Nucleus accumbens (tissue), 56 donors: ENCODE measurements around the gene SURF4.
A peak's percentile ranks its signal among the peaks of the same experiment; 100 is the strongest.
"Not testable (repeated sequence)": the region's sequence is repeated elsewhere in the genome, so short reads cannot be mapped to it uniquely, and the experiment has no call there.

Experiments used
- DNase-seq, 56 donors: peaks; one replicate each; lab custom pipeline; 2025; lab: John Stamatoyannopoulos, UW

Gene SURF4

DNA sequence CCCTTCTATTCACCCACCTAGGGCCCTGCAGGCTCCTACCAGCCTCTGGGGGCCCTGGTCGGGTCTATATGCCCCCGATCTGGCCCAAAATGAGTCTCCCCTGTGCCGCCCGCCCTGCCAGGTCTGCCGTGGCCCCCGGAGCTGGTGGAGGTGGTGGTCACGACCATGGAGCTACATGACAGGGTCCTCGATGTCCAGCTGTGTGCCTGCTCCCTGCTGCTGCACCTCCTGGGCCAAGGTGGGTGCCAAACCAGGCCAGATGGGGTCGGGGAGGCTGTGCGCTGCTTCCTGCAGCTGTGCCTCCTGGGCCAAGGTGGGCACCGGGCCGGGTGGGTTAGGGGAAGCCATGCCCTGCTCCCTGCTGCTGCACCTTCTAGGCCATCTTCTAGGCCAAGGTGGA lies 24.4 kb upstream of the SURF4 start:
- DNase-seq, result no peak

DNA sequence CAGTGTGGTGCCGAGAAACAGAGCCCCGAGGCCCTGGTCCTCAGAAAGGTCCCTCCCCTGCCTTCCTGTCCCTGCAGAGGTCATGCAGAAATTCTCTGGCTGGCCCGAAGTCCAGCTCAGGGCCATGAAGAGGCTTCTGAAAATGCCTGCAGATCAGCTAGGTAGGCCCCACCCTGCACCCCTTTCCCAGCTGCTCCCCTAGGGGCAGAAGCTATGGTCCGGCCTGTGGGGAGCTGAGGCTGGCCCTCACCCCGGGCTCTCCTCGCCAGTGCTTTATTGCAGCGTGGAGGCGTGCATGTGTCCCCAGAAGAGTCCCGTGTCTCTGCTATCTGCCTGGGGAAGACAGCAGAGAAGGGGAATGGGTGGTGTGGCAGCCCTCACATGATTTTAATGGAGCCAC lies 22.0 kb upstream of the SURF4 start:
- DNase-seq, result no peak

DNA sequence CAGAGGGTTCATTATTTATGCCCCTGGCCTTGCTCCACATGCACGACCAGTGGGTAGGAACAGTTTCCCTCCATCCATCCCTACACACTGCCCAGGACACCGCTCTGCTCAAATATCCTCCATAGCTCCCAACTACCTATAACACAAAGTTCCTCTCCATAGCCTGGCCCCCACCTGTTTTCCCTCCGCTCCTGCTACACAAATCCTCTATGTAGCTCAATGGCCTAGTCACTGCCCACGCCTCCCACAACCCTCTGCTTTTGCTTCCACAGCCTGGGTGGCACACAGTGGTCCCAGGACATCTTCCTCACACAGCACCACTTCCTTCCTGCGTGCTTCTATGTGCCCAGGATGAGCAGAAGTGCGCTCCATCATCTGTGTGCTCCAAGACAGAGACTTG lies 21.5 kb upstream of the SURF4 start:
- DNase-seq, result no peak

DNA sequence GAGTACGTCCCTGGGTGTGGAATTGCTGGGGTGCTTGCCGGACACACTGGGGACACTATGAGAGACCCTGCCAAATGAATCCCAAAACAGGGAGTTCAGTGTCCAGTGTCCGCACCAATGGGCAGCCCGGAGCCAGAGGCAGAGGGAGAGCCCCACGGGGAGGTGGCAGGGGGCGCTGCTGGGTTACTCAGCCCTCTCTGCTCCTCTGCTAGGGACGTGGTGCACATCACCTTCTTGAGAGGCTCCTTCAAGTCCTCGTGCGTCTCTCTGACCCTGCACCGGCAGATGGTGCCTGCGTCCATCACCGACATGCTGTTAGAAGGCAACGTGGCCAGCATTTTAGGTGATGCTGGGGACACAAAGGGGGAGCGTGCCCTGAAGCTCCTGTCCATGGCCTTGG lies 21.1 kb upstream of the SURF4 start:
- DNase-seq, result no peak

DNA sequence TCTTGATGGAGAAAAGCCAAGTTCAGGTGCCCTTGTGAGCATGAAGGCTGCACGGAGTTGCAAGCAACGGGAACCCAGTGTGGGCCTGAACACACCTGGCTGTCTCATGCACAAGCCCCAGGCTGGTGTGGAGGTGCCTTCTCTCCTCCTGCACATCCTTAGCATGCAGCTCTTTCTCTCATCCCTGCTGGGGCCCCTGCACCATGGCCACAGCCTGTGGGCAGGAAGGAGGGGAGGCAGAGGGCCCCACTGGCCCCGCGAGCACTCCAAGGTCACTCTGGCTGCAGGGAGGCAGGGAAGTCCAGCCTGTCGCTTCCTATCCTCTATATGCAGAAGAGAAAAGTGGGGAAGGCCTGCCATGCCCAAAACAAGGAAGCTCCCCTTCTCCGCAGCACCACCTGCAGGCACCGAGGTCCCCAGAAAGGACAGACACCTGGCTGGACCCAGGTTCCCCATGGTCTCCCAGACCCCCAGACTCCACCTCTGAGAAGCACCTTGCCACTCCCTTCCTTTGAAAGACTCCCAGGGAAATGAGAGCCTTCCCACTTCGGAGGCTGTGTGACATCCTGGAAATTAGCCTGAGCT lies 18.9 kb upstream of the SURF4 start:
- DNase-seq, result no peak

DNA sequence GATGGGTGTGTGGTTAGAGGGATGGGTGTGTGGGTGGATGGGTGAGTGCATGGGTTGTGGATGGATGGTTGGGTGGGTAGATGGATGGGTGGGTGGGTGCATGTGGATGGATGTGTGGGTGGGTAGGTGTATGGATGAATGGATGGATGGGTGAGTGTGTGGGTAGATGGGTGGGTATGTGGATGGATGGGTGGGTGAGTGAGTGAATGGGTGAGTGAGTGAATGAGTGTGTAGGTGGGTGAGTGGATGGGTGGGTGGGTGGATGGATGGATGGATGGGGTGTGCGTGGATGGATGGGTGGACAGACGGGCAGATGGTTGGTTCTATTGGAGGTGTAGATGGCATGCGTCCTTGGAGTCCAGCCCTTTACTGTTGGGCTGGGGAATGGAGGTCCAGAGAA lies 17.5 kb upstream of the SURF4 start:
- DNase-seq, result no peak

DNA sequence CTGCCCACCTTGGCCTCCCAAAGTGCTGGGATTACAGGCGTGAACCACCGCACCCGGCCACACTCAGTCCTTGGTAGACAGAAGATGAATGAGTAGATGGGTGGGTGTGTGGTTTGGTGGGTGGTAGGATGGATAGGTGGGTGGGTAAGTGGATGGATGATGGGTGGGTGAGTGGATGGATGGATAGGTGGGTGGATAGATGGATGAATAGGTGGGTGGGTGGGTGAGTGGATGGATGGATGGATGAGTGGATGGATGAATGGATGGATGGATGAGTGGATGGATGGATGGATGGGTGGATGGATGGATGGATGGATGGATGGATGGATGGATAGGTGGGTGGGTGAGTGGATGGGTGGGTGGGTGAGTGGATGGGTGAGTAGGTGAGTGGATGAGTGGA lies 16.4 kb upstream of the SURF4 start:
- DNase-seq, result not testable (repeated sequence)

DNA sequence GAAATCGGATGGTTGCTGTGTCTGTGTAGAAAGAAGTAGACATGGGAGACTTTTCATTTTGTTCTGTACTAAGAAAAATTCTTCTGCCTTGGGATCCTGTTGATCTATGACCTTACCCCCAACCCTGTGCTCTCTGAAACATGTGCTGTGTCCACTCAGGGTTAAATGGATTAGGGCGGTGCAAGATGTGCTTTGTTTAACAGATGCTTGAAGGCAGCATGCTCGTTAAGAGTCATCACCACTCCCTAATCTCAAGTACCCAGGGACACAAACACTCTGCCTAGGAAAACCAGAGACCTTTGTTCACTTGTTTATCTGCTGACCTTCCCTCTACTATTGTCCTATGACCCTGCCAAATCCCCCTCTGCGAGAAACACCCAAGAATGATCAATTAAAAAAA lies 15.6 kb upstream of the SURF4 start:
- DNase-seq, result not testable (repeated sequence)

DNA sequence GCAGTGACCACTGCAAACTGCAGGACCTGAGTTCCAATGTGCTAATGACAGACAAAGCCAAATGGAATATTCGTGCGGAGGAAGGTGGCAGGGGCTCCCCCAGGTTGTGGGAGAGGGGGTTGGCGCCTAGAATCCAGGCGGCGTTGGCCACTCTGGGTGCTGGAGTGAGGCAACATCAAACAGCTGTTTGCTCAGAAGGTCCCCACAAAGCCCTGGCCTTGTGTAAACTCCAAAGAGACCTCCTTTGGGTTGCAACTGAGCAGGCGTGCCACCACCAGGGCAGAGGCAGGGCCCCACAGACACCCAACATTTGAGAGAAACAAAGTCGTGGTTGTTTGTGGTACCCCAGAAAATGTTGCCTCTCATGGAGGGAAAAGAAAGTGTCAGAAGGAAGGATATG lies 14.9 kb upstream of the SURF4 start:
- DNase-seq, result no peak

DNA sequence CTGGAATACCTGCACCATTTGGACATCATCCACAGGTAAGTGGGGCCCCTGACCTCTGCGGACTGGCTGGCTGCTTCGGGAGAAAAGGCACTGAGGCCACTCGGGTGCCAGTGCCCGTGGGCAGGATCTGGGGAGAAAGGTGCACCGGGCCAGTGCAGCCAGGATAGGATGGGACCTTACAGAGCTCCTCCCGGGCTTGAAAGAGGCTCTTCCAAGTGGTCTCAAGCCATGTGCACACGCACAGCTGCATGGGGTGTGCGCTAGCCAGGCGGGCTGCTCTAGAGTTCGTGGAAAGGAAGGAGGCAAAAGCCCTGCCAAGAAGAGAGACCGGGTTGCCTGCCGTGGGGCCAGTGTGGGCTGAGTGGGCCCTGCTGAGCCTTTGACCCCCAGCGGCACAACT lies 13.7 kb upstream of the SURF4 start:
- DNase-seq, result no peak

DNA sequence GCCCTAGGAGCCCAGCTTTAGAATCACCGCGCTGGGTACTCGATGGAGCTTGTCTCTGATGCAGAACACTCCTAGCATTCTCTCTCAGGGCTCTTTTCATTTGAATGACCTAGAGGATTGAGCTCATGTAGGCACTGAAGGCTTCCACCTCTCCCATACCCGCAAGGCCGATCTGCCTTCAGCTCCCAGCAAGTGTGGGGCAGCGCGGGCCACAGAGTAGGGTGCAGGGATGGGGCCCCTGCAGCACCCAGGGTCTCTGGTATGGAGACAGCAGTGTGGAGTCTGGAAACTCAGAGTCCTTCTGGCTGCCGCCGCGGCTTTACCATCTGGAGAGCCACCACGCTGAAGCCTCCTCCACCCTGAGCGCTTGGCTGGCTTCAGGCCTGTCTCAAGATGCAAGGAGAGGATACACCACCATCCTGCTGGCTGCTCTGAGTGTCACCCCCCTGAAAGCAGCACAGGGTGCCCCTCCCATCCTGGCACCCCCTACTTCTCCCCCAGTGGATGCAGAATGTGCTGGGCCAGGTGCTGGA lies 13.2 kb upstream of the SURF4 start:
- no peak for DNase-seq

DNA sequence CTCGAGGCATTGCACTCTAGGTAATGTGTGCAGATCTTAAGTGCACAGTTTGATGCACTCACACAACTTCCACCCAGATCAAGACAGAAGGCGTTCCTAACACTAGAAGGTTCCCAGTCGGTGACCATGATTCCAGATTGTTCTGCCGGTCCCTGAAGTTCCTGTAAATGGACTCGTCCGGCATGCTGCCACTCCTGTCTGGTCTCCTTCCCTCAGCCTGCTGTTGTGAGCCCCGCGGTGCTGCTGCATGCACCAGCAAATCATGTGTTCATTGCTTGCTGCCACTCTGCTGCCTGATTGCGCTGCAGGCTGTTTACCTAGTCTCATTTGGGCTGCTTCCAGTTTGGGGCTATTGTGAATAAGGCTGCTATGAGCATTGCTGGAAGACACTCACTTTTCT lies 11.8 kb upstream of the SURF4 start:
- DNase-seq, result no peak

DNA sequence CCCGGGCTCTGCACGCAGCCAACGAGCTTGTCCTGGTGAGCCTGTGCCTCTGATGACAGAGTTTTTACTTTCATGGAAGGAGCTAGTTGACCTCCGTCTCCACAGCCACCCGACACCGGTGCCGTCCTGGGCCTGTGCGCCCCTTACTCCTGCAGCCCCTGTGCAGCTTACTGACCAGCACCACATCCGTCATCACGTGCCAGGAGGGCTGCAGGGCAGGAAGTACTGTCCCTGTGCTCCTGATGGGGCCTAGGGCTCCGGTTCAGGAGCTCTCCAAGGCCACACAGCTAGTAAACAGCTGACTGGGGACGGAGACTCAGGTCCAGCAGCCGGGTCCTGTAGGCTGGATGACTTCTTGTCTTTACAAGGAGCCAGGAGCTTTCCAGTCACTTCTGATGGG lies 10.5 kb upstream of the SURF4 start:
- no peak for DNase-seq

DNA sequence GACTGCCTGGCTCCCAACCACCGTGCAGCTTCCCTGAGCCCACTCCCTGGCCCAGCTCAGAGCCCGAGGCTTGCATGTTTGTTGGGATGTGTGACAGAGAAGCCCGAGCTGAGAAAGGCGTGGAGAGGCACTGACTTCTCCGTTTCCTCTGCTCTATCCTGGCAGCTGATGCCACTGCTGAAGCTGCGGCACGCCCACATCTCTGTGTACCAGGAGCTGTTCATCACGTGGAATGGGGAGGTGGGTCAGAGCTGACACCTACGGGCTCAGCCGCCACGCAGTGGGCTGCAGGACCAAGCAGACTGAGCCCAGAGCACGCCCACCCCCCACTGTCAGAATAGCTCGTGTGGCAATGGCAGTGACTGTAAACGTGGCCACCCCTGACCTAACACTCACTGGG lies 9.6 kb upstream of the SURF4 start:
- no peak for DNase-seq

DNA sequence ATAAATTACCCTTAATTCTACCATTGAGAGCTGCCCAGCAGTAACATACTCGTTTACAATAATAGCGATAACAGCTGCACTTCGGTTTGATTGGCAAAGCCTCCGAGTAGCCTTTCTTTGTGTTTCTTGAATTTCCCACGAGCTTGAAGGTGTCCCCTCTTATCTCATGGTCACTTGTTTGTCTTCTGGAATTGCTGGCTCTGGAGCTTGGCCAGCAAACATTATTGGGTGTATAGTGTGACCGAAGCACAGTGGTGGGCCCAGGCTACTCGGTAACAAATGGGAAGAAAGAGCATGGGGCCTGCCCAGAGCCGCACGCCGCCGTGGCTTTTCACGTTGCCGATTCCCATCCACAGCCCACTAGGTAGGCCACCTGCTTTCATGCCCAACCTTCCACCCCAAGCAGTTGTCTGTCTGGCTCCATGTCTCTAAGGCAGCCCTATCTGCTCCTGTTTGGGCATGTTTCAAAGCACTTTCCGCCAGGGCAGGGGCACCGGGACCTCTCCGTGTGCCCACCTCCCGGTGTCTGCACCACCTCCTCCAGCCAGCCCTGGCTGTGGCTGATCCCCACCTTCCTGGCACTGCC lies 9.0 kb upstream of the SURF4 start:
- no peak for DNase-seq

DNA sequence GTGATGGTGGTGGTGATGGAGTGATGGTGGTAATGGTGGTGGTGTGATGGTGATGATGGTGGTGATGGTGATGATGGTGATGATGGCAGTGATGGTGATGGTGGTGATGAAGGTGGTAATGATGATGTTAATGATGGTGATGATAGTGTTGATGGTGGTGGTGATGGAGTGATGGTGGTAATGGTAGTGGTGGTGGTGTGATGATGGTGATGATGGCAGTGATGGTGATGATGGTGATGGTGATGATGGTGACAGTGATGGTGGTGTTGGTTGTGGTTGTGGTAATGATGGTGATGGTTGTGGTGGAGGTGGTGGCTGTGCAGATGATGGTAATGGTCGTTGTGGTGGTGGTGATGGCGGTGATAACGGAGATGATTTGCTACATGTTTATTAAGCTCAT lies 7.6 kb upstream of the SURF4 start:
- DNase-seq, result no peak

DNA sequence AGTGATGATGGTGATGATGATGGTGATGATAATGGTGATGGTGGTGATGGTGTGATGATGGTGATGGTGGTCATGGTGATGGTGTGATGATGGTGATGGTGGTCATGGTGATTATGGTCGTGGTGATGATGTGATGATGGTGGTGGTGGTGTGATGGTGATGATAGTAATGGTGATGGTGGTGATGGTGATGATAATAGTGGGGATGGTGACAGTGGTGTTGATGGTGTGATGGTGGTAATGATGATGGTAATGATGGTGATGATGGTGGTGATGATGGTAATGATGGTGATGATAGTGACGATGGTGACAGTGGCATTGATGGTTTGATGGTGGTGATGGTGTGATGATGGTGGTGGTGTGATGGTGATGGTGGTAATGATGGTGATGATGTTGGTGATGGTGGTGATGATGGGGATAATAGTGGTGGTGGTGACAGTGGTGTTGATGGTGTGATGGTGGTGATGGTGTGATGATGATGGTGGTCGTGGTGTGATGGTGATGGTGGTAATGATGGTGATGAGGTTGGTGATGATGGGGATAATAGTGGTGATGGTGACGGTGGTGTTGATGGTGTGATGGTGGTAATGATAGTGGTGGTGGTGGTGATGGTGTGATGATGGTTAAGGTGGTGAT lies 6.8 kb upstream of the SURF4 start:
- no peak for DNase-seq

DNA sequence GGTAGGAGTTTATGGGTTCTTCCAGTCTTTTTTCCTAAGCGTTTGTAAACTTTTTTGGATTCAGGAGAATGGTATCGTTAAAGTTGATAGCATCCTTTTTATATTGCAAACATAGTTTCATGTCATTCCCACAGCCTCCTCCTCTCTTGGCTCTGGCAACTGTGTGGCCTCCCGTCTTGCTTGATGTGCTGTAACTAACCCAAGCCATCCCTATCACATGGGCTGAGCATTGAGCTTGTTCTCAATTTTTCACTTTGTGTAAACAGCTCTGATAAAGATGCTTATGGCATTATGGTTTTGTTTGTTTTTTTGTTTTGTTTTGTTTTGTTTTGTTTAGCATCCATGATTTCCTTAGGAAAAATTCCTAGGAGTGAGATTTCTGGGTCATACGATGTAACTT lies 4.9 kb upstream of the SURF4 start:
- no peak for DNase-seq

DNA sequence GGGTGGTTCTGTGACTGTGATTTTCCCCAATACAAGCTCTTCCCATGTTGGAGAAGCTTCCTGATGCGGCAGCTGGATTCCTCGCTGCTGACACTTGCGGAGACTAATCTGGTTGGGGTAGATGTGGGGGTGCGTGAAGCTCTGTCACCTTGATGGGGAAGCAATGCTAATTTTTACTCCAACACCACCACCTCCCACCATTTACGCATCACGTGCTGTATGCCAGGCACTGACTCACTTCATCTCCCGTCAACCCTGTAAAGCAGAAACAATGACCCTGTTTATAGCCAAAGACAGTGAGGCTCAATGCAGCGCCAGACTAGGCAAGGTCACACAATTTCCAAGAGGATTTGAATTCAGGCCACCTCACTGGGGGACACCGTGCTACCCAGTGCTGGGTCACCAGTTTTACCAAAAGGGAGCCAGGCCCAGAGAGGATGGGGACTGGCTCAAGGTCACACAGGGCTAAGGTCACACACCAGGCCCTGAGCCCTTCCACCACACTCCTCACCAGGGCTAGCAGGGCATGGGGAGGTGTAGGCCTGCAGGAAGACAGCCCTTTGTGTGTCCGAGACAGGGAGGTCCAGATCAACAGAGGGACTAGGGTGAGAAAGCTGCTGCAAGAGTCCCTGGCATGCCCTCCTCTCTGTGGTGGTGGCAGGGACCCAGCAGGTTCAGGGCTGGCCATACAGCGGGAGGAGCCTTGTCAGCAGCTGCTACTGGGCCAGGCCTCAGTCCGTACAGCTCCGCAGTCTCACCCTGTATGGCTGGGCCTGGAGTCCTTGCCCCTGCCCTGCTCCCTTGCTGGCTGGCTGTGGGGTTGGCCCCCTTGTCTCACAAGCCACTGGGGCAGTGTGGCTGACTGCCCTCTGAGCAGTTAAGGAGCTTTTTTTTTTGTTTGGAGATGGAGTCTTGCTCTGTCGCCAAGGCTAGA lies 3.6 kb upstream of the SURF4 start:
- DNase-seq, result peak in 49 of 56 donors; percentile 9 to 83 (median 48)

DNA sequence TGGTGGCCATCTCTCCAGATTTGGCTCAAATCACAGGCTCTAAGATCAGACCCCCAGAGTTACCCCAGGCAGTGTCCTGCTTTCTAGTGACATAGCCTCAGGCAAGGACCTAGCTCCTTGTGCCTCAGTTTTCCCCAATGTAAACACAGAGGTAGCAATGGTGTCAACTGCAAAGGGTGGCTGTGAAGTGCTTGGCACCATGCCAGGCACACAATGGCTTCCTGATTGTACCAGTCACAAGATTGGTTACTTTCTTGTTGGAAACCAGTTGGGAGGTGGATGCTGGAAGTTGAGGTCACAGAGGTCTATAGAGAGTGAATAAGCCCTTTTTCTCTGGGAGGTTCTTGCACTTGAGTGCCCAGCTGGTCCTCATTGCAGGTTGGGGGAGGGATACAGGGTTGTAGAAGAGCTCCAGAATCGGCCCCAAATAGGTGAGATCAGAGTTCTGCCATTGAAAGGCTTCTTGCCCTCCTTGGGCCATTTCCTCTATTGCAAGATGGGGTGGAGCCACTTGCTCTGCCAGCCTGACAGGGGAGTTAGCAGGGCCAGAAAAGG lies 2.6 kb upstream of the SURF4 start:
- no peak for DNase-seq

DNA sequence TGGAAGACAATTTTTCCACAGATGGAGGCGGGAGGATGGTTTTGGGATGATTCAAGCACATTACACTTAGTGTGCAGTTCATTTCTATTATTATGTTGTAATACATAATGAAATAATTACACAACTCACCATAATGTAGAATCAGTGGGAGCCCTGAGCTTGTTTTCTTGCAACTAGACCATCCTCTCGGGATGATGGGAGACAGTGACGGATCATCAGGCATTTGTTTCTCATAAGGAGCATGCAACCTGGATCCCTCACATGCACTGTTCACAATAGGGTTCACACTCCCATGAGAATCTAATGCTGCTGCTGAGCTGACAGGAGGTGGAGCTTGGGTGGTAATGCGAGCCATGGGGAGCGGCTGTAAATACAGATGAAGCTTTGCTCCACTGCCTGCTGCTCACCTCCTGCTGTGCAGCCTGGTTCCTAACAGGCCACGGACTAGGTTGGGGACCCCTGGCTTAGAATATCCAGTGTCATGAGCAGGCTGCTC lies 1.9 kb upstream of the SURF4 start:
- DNase-seq, result no peak
